ENCODE data around the gene APOL1. TPM values are rescaled to one million over a fixed set of nuclear protein-coding genes. Genes with fewer than 3 reads are reported as not detected.

APOL1 gene
- polyA plus RNA-seq, 2 of the 4 experiments (the other 2 are of a cell fraction) = 2.0 to 6.5 TPM

DNA sequence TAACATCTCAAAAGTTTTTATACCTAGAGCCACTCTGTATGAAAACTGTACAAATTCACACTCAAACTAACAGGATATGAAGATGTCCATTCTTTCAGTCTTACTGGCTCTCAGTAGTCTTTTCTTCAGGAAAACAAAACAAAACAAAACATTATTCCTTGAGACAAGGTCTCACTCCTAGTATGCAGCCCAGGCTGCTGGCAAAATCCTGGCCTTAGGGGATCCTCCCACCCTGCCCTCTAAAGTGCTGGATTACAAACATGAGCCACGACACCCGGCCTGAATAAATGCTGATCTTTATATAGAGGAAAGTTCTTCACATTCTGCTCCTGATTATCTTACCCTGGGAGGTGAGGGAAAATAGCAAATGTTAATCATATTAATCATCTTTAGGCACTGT lies 18.7 kb upstream of the APOL1 start:
- TF ChIP-seq EP300 (IDR thresholded peaks at IDR 0.05) (no peak), JUNB (IDR thresholded peaks at IDR 0.05) (no peak), ZSCAN20 (CRISPR knock-in tag; IDR thresholded peaks at IDR 0.05) (no peak), ZFP36 (IDR thresholded peaks at IDR 0.05; ENCODE audit: borderline replicate concordance, partially characterized antibody) (no peak), KDM5A (IDR thresholded peaks at IDR 0.05) (no peak), FOSB (CRISPR knock-in tag; IDR thresholded peaks at IDR 0.05) (no peak), NR3C1 (IDR thresholded peaks at IDR 0.05) (no peak), HOXB5 (CRISPR knock-in tag; IDR thresholded peaks at IDR 0.05) (no peak), SREBF2 (IDR thresholded peaks at IDR 0.05) (no peak), POLR2AphosphoS2 (conservative IDR thresholded peaks at IDR 0.05; ENCODE audit: low read length) (no peak), TP53 (CRISPR knock-in tag; IDR thresholded peaks at IDR 0.05) (no peak), NFE2L2 (conservative IDR thresholded peaks at IDR 0.05; ENCODE audit: low read length) (no peak), HOXA7 (CRISPR knock-in tag; IDR thresholded peaks at IDR 0.05) (no peak), RARB (CRISPR knock-in tag; IDR thresholded peaks at IDR 0.05) (no peak)
- TF ChIP-seq, protein P1, sequence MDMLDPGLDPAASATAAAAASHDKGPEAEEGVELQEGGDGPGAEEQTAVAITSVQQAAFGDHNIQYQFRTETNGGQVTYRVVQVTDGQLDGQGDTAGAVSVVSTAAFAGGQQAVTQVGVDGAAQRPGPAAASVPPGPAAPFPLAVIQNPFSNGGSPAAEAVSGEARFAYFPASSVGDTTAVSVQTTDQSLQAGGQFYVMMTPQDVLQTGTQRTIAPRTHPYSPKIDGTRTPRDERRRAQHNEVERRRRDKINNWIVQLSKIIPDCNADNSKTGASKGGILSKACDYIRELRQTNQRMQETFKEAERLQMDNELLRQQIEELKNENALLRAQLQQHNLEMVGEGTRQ (IDR thresholded peaks at IDR 0.05) = no peak
- TF ChIP-seq, protein P2, sequence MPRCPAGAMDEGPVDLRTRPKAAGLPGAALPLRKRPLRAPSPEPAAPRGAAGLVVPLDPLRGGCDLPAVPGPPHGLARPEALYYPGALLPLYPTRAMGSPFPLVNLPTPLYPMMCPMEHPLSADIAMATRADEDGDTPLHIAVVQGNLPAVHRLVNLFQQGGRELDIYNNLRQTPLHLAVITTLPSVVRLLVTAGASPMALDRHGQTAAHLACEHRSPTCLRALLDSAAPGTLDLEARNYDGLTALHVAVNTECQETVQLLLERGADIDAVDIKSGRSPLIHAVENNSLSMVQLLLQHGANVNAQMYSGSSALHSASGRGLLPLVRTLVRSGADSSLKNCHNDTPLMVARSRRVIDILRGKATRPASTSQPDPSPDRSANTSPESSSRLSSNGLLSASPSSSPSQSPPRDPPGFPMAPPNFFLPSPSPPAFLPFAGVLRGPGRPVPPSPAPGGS (IDR thresholded peaks at IDR 0.05) = no peak
- TF ChIP-seq, protein P3, sequence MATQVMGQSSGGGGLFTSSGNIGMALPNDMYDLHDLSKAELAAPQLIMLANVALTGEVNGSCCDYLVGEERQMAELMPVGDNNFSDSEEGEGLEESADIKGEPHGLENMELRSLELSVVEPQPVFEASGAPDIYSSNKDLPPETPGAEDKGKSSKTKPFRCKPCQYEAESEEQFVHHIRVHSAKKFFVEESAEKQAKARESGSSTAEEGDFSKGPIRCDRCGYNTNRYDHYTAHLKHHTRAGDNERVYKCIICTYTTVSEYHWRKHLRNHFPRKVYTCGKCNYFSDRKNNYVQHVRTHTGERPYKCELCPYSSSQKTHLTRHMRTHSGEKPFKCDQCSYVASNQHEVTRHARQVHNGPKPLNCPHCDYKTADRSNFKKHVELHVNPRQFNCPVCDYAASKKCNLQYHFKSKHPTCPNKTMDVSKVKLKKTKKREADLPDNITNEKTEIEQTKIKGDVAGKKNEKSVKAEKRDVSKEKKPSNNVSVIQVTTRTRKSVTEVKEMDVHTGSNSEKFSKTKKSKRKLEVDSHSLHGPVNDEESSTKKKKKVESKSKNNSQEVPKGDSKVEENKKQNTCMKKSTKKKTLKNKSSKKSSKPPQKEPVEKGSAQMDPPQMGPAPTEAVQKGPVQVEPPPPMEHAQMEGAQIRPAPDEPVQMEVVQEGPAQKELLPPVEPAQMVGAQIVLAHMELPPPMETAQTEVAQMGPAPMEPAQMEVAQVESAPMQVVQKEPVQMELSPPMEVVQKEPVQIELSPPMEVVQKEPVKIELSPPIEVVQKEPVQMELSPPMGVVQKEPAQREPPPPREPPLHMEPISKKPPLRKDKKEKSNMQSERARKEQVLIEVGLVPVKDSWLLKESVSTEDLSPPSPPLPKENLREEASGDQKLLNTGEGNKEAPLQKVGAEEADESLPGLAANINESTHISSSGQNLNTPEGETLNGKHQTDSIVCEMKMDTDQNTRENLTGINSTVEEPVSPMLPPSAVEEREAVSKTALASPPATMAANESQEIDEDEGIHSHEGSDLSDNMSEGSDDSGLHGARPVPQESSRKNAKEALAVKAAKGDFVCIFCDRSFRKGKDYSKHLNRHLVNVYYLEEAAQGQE (IDR thresholded peaks at IDR 0.05) = no peak
- TF ChIP-seq, protein P4, sequence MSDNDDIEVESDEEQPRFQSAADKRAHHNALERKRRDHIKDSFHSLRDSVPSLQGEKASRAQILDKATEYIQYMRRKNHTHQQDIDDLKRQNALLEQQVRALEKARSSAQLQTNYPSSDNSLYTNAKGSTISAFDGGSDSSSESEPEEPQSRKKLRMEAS (IDR thresholded peaks at IDR 0.05) = no peak
- ChIA-PET POLR2A (no interaction called here), CTCF (interaction anchor here (1.2 to 1.8 kb wide), 2 partner anchors 10 to 12 kb away, joined by 3 to 4 read pairs; no protein-coding TSS in a partner anchor)
- no peak overlapping the region for H3K4me2 ChIP-seq
- no peak for DNase-seq (ENCODE audit: low read depth in 1 of 2, low spot score in 1 of 2)
- no peaks in the 10 kb centered on the region for H3K9me3 ChIP-seq
- H3K27ac ChIP-seq = no peak overlapping the region
- 80% methylated on average over 2 of the region's 2 CpGs for WGBS (ENCODE audit: missing lambda C conversion rate)
- peaks cover 12% of the 10 kb centered on the region for H3K4me1 ChIP-seq
- no peak for FAIRE-seq
- ATAC-seq = no peak
- H3K4me3 ChIP-seq = no peak overlapping the region

DNA sequence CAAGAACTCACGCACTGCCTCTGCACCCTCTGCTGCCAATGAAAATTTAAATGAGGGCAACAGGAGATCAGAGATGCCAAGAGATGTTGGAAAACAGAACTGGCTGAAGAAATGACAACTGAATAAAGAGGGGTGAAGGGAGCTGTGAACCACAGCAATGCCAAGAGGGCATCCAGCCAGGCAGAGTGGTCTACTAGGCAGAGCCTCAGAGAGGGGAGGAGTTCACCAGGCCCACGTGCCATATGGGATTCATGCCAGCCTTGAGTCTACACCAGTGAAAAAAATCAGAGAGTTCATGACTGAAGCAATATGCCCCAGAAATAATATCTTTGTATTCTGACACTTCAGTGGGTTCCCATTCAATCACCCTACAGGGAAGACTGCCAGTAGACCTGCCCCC lies 18.0 kb upstream of the APOL1 start:
- H3K4me3 ChIP-seq = no peak overlapping the region
- H3K4me1 ChIP-seq = peaks cover 15% of the 10 kb centered on the region
- FAIRE-seq (no peak), DNase-seq (ENCODE audit: low read depth in 1 of 2, low spot score in 1 of 2) (no peak), ATAC-seq (no peak)
- H3K4me2 ChIP-seq = no peak overlapping the region
- no peak overlapping the region for H3K27ac ChIP-seq
- POLR2A ChIA-PET = no interaction called here
- no peaks in the 10 kb centered on the region for H3K9me3 ChIP-seq
- CTCF ChIA-PET = interaction anchor here (0.6 to 1.8 kb wide), 3 partner anchors 10 to 252 kb away, joined by 3 to 4 read pairs (median 3); no protein-coding TSS in a partner anchor
- WGBS (ENCODE audit: missing lambda C conversion rate) = 78% methylated on average over 2 of the region's 2 CpGs
- TF ChIP-seq, protein P5, sequence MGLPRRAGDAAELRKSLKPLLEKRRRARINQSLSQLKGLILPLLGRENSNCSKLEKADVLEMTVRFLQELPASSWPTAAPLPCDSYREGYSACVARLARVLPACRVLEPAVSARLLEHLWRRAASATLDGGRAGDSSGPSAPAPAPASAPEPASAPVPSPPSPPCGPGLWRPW (IDR thresholded peaks at IDR 0.05) = no peak
- TF ChIP-seq, protein P6, sequence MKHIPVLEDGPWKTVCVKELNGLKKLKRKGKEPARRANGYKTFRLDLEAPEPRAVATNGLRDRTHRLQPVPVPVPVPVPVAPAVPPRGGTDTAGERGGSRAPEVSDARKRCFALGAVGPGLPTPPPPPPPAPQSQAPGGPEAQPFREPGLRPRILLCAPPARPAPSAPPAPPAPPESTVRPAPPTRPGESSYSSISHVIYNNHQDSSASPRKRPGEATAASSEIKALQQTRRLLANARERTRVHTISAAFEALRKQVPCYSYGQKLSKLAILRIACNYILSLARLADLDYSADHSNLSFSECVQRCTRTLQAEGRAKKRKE (CRISPR knock-in tag; IDR thresholded peaks at IDR 0.05; ENCODE audit: low read depth) = no peak
- TF ChIP-seq KDM1A (IDR thresholded peaks at IDR 0.05; ENCODE audit: low read depth) (no peak), NR3C1 (IDR thresholded peaks at IDR 0.05) (no peak), RARB (CRISPR knock-in tag; IDR thresholded peaks at IDR 0.05) (no peak), HOXB13 (CRISPR knock-in tag; IDR thresholded peaks at IDR 0.05; ENCODE audit: low read depth) (no peak), TFCP2L1 (CRISPR knock-in tag; IDR thresholded peaks at IDR 0.05) (no peak), RNF2 (IDR thresholded peaks at IDR 0.05; ENCODE audit: borderline replicate concordance, low read depth) (no peak), ZNF302 (CRISPR knock-in tag; IDR thresholded peaks at IDR 0.05) (no peak), RCOR1 (IDR thresholded peaks at IDR 0.05; ENCODE audit: low read depth, low read length) (no peak)
- TF ChIP-seq, protein P7, sequence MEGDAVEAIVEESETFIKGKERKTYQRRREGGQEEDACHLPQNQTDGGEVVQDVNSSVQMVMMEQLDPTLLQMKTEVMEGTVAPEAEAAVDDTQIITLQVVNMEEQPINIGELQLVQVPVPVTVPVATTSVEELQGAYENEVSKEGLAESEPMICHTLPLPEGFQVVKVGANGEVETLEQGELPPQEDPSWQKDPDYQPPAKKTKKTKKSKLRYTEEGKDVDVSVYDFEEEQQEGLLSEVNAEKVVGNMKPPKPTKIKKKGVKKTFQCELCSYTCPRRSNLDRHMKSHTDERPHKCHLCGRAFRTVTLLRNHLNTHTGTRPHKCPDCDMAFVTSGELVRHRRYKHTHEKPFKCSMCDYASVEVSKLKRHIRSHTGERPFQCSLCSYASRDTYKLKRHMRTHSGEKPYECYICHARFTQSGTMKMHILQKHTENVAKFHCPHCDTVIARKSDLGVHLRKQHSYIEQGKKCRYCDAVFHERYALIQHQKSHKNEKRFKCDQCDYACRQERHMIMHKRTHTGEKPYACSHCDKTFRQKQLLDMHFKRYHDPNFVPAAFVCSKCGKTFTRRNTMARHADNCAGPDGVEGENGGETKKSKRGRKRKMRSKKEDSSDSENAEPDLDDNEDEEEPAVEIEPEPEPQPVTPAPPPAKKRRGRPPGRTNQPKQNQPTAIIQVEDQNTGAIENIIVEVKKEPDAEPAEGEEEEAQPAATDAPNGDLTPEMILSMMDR (IDR thresholded peaks at IDR 0.05) = no peak
